Choroid plexus epithelial cell (primary cell): ENCODE results near the gene G0S2.
A peak's percentile ranks its signal among the peaks of the same experiment; 100 is the strongest.

ENCODE experiments used
- DNase-seq: peaks from one replicate; pipeline ENCODE4 v3.0.0-alpha.2; 2010; ENCODE audit warnings: low read depth
- H3K4me3 ChIP-seq: 2 replicates; pipeline ENCODE4 v1.5.1; 2011; ENCODE audit warnings: low read depth, mild to moderate bottlenecking, control low read depth, low read length, moderate library complexity
- CTCF ChIP-seq: conservative IDR thresholded peaks from 2 replicates; pipeline ENCODE4 v1.5.1; 2011; ENCODE audit warnings: low read depth, mild to moderate bottlenecking, control low read depth, inconsistent platforms, low read length, moderate library complexity

Gene G0S2

DNA sequence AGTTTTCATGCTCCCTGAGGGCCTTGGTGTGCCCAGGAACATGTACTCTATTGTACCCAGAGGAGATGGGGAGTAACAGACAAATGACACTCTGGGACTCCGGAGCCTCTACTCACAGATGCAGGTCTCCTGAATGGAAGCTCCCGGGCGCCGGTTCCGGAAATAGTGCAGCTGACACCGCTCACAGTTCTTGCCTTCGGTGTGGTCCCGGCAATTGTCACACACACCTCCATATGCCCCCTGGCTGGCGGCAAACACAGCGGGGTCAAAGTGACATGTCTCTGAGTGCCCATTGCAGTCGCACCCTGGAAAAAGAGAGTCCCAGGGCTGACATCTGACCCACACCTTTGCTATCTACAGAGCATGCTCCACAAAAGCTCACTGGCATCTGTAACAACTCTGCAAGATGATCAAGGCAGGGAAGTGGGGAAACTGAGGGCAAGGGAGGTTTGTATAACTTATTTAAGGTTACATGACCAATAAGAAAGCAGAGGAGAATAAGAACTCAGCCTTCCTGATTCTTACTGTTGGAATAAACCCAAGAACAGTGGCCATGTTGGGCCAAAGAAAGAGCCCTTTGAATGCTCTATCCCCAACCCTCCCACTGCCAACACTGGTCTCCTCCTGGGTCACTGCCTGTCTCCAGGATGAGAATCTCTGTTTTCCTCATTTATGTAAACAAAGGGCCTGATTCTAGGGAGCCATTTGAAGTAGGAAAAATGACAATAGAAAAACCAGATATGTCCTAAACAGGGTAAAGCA lies 45.4 kb upstream of the G0S2 start:
- DNase-seq = no peak
- TF ChIP-seq CTCF = no peak
- H3K4me3 ChIP-seq = no peak overlapping the region

- no peak overlapping the region for H3K4me3 ChIP-seq
- TF ChIP-seq CTCF = no peak
- DNase-seq = no peak
Measured at GRCh38 chr1:209630383-209631225, 44.6 kb upstream of the G0S2 start.

GRCh38 chr1:209633335-209633997 lies 41.7 kb upstream of the G0S2 start:
- no peak for TF ChIP-seq CTCF
- H3K4me3 ChIP-seq = no peak overlapping the region
- DNase-seq = no peak

GRCh38 chr1:209634005-209634737 lies 41.0 kb upstream of the G0S2 start:
- no peak for TF ChIP-seq CTCF
- no peak for DNase-seq
- H3K4me3 ChIP-seq = no peak overlapping the region

DNA sequence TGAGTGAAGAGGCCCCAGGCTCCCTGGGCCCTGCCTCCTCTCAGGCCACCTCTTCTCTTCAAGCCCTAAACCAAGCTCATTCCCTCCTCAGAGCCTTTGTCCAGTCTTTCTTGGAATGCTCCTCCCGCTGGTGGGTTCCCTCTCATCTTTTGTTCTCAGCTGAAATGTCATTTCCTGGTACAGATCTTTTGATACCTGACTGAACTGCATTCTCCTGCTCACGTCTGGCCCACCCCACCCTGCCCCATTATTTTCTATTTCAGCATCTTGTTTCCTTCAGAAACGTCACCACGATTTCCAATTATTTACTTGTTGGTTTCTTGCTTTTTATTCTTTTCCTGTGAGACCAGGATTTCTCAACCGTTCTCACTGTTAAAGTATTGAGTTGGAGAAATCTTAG lies 39.4 kb upstream of the G0S2 start:
- no peak for DNase-seq
- H3K4me3 ChIP-seq = no peak overlapping the region
- TF ChIP-seq CTCF = no peak

DNA sequence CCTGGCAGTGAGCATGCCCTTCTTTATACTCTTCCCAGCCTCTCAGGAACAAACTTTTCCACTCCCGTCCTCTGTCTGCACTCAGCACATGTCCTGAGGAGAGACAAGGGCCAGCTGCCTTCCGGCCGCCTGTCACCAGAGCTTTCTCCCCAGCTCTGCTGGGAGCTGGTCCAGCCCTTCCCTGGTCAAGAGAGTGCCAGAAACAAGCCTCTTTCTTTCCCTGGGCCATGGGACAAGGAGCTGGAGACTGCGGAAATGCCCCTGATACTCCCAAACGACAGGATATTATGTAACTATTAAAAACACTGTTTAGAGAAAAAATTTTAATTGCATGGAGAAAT lies 33.4 kb upstream of the G0S2 start:
- TF ChIP-seq CTCF = no peak
- peak; percentile 37 for DNase-seq
- H3K4me3 ChIP-seq = no peak overlapping the region
